Measurements from ENCODE around the gene COL6A3.
A peak's percentile ranks its signal among the peaks of the same experiment; 100 is the strongest.

Gene COL6A3

DNA sequence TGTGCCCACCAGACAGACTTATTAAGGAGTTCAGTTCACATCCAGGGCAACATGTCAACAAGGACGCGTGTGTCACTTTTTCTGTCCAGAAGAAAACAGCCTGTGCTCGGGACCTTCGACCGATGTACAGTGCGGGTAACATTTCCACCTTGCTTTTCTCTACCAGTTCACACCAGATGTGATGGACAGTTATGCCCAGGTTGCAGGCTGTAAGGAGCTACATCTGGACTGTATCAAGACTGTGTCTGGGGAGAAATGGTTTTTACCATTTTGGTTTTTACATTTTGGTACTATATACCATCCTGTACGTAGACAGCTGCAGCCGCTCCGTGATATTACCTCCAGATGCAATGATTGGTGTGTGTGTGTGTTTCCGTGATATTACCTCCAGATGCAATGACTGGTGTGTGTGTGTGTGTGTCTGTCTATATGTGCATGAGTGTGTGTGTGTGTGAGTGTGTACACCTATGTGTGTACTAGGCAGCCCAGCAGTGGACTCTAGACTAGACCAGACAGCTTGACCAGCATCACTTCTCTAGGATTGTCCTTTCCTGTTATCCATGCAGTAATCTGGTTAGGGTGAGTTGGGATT, 118.0 kb downstream of the COL6A3 start:
- DNase-seq (ENCODE audit: low spot score): no peak

DNA sequence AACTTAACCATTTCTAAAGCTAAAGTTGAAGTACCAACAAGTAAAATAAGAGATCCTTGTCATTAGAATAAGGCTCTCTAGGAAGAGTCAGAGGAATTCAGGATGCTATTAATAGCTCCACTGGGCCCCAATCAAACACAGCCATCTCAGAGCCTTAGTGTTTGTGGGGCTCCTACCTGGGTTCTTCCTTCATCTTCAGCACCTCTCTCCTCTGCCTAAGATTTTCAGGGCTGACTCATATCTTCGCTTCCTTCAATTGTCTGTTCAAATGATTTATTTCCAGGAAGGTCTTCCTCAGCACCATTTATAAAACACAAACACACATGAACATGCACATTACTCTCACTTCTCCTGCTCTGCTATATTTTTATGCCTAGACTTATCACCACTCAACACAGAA, 119.5 kb downstream of the COL6A3 start:
- DNase-seq (ENCODE audit: low spot score): no peak

DNA sequence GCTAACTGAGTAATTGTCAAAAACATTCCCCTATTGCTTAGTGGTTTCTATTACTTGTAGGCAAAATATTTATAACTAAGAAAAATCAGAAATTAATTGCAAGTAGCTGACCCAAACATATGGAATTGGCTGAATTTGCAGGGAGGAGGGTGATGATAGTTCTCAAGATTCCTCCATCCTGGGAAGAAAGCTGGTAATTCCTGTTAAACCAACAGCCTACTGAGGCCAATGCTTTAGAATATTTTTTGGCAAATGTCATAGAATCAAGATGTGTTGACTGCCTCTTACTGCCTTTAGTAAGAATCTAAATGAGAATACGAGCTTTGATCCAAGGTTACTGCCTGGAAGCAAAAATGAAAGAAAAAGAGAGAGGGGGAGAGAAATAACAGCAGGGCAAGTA, 120.0 kb downstream of the COL6A3 start:
- DNase-seq (ENCODE audit: low spot score): no peak

DNA sequence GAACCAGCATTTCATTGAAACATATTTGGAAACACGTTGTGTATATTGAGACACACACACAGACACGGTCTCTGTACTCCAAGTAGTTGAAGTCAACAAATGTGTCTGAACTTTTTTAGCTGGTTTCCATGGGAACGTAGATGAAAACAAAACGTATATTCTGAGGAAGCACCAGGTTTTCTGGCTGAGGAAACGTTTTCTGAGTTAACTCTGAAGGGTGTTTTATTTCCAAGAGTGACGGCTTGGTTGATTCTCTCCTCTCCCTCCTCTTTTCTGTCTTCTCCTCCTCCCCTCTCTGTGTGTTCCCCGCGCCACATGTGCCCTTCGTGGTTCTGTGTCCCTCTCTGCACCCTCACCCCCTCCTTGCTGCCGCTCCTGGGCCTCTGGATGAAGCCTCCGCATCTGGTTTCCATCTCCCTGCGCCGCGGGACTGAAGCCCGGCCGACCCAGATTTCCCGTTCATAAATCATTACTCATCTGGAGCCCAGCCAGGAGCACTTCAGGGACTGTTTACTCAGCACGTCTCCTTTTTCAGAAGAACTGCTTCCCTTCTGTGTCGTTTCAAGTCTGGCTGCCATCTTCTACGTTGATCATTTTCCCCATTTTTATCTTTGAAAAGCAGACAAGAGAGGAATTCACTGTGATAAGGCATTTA, 122.7 kb downstream of the COL6A3 start:
- peak; percentile 19 for DNase-seq (ENCODE audit: low spot score)

DNA sequence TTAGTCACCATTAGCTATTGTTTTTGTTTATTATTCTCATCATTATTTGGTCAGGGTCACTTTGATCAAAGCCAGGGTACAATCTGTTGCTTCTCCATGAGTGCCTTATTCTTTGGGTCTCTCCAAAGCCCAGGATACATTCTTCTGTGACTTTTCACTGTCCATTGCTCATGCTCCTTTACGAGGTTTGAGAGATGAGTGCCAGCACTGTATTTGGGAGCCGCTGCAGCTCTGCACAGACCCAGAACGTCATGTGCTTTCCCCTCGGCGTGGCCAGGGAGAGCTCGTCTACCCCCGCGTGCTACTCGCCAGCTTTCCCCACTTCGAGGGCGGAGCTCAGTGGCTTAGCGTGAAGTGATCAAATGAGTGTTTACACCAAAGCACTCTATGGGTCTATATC, 123.7 kb downstream of the COL6A3 start:
- DNase-seq (ENCODE audit: low spot score): no peak

DNA sequence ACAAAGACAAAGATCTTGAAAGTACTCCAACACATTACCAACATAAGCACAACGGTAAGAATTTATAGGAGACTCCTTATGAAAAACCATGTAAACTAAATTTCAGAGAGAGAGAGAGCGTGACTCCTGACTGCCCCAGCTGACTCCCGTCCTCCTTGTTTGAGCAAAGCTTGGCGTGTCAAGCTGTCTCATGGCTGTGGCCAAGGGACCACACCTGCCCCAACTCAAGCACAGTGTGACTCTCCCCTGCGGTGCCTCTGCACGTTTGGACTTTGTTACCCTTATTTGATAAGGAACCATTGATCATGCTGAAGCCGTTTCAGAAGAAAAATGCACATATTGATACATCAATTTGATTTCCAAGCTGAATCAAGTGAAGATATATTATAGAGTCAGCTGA, 124.8 kb downstream of the COL6A3 start:
- no peak for DNase-seq (ENCODE audit: low spot score)

DNA sequence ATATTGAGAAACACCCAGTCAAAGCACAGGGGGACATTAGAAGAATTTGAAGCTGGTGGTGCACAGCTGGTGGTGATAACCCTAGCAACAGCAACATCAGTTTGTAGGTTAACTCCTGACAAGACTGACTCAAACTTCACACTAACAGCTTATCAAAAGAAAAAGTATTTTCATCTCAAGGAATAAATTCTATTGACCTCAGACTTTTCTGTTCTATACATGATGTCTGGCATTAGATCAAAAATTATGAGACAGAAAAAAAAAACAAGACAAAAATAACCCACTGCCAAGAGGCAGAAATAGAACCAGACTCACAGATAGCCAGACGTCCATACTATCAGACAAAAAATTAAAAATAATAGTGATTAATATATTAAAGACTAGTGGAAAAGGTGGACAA, 126.1 kb downstream of the COL6A3 start:
- no peak for DNase-seq (ENCODE audit: low spot score)

DNA sequence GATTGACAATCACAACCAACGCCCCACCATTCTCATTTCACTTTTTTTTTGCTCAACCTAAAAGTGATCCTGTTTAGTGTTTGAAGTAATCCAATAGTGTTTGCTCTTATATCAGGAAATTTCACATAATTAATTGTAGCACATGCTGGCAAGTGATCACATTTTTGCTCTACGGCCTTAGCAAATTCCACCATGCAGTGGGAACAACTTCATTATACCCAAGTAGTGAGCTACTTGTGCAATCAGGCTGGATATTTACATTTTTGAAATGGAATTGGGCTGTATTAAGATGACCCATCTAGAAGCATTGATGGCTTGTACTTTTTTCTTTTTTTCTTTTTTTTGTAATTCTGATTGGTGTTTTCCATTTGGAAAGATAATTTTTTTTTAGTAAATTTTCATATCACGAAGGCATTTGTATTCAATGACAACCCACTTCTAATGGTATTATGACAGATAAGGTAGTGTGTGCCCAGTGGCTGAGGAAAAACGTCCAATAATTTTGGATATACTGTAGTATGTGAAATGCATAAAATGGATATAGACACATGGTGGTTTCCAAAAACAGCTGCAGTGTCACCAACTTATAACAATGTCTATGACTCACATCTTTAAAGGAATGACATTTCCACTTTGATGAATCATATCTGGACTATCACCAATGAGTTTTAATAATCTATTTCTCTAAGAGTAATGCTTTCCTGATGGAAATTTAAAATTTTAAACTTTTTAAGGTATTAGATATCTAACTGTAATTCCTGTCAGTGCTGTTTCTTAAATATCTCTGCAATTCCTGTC, 130.6 kb downstream of the COL6A3 start:
- no peak for DNase-seq (ENCODE audit: low spot score)

DNA sequence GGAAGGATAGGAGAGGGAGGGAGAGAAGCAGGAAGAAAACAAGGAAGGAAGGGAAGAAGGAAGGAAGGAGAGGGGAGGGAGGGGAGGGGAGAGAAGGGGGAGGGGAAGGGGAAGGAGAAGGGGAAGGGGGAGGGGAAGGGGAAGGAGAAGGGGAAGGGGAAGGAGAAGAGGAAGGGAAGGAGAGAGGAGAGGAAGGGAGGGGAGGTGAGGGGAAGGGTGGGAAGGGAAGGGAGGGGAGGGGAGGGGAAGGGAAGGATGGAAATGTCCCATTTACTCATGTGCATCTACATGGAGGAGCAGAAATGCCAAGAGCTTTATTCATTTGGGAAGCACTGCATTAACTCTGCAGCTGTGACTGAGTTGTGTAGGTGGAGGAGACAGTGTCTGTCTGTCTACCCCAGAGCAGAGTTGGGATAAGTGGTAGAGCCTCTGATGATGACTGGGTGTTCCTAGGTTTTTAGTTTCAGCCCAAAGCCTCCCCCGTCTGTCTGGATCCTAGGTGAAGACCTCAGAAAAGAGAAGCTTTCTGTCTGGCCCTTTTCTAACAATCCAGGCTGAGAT, 131.3 kb downstream of the COL6A3 start:
- no peak for DNase-seq (ENCODE audit: low spot score)

DNA sequence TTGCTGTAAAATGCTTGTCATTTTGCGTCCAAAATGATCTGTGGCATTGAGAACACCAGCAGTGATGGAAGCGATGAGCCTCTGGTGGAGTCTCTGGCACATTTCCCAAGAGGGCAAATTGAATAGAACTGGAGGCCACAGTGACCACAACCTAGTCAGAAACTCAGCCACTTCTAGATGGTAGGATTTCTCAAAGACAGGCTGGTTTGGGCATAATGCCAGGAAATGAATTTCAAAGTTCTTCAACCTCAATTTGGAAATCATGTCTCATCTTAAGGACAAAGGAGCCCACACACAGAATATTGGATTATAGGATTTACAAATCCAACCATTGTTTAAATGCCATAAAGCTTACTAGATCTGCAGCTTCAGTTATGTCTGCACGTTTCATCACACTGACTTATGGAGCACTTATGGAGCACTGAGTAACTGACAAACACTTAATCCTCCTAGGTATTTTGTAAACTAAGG, 132.1 kb downstream of the COL6A3 start:
- DNase-seq (ENCODE audit: low spot score): no peak

DNA sequence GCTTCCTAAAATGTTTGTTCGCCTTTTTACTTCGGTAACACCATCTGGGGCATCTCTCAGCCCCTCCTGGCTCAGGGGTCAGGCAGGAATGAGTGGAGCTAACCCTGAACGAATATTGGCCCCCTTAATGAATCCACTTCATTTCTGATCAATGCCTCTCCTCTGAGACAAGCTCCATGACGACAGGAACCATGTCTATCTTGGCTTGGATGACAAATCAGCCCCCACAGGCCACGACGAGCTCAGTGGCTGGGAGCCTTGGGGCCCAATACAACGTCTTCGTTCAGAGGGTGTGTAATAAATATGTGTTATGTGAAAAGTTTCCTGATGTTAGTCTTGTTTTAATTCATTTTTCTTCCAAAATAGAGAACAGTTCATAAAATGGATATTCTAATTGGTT, 133.0 kb downstream of the COL6A3 start:
- no peak for DNase-seq (ENCODE audit: low spot score)

DNA sequence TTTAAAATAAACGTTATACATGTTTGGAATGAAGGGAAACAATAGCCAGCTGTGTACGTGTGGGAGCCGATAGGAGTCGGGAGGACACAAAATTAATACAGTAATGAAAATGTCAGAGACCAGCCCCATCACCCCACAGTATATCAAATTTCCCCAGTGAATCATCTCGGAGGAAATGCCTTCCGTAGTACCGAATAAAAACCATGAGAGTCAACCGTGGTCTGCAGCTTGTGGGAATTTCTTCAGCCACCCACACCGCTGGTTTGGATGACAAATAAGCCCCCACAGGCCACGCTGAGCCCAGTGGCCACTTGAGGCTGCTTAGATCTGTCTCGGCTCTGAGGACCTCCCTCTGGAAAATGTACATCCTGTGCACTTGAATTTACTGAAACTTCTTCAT, 133.7 kb downstream of the COL6A3 start:
- no peak for DNase-seq (ENCODE audit: low spot score)

DNA sequence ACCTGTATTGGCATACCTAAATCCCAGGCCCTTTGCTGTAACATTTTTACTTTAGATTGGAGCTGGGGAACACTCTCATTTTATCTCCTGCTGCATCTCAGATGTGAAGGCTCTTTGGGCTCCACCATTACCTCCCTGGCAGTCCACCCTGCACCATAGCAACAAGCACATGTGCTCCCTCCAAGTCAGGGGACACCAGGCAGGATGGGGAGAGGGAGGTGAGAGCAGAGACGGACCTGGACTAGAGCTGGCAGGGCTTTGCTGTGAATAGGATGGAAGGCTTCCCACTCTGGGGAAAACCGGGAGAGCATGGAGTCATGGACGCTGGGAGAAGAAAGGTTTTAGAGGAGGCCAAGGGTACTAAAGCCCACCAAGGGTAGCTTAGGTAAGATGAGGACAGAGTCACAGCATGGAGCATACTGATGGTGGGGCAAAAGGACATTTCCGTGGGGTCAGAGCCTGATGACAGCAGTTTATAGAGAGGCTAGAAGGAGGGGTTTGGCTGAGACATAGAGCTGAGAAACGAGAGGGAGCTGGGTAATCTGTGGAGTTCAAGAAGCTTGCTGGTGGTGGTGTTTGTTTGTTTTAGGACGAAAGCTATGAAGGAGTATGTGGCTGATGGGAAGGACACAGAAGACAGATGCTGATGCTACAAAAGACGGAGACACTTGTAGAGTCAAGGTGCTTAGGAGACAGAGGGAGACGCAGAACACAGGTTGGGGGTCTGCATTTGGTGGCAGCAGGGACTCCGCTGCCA, 134.8 kb downstream of the COL6A3 start:
- no peak for DNase-seq (ENCODE audit: low spot score)

DNA sequence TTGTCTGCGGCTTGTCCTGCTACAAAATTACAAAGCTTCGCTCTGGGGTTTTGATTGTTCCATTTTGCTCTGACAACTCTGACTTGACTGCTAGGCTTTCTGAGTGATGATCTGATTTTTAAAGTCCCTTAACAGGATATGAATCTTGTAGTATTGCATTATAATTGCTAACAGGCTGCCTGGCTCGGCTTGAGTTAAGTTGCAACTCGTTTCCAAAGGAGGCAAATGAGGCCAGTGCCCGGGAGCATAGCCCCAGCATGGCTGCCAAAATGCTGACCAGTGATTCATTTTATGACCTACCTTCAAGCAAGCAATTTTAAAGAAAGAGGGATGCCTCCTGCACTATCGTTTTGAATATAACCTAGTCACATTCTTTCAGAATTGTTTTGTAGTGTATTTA, 135.4 kb downstream of the COL6A3 start:
- DNase-seq (ENCODE audit: low spot score): no peak

DNA sequence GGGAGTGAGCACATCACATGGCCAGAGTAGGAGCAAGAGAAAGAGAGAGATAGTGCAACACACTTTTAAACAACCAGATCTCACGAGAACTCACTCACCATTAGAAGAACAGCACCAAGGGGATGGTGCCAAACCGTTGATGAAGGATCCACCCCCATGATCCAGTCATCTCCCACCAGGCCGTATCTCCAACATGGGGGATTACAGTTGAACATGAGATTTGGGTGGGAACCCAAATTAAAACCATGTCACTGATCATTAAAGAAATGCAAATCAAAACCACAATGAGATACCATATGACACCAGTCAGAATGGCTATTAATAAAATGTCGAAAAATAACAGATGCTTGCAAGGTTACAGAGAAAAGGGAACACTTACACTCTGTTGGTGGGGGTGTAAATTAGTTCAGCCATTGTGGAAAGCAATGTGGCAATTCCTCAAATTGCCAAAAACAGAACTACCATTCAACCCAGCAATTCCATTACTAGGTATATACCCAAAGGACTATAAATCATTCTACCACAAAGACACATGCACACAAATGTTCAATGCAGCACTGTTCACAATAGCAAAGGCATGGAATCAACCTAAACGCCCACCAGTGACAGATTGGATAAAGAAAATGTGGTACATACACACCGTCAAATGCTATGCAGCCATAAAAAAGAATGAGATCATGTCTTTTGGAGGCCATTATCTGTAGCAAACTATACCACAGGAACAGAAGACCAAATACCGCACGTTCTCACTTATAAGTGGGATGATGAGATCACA, 137.1 kb downstream of the COL6A3 start:
- DNase-seq (ENCODE audit: low spot score): no peak

Measured in NAMALWA (cell line).